PC-3 (cell line): Measurements from ENCODE around the gene TWF2.

Experiments
- CTCF ChIP-seq: fragments of 300-600 bp; sonication (generic); conservative IDR thresholded peaks from 2 replicates; pipeline ENCODE4 v1.5.1; 2017; ENCODE audit warnings: antibody characterized with exemption, low read depth, mild to moderate bottlenecking, low read length
- EZH2 ChIP-seq: fragments of 300-600 bp; sonication (generic); IDR thresholded peaks from one replicate; pipeline ENCODE4 v1.6.1; 2017; ENCODE audit warnings: antibody characterized with exemption, mild to moderate bottlenecking, low read length; ENCODE audit not compliant: unreplicated experiment

- TF ChIP-seq CTCF: no peak
- no peak for TF ChIP-seq EZH2
Measured at GRCh38 chr3:52193065-52193464, 45.9 kb downstream of the TWF2 start.
